ENCODE data around the gene SLC5A1. TPM values are rescaled to one million over a fixed set of nuclear protein-coding genes. Genes with fewer than 3 reads are reported as not detected.

Gene SLC5A1
- total RNA-seq, 1 experiment from 2014 or later: not detected

DNA sequence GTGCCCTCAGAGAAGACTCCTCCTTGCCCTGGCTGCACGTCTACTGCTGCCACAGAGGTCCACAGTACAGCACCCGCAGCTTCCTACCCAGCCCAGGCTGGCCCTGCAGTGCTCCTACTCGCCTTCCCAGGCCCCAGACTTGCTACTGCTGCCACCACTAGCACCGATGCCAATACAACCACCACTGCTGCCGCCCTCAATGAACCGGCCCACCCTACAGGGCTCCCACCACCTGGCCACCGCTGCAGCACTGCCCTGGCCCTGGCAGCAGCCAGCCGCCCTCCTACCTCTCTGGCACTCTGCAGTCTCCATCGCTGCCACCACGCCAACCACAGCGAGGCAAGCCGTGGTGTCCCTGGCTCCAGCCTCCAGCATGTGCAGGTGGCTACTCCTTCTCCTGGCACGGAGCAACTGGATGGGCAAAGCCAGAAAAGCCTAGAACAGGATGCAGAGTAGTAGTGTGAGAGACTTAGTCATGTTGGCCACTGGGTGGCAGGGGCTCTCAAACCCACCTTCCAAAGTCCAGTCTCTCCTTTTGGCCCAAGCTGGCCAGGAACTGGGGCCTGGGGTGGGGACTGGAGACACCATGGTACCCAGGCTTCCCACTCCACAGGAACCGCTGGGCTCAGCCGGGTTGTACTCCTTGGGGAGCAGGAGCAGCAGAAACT lies 76.6 kb downstream of the SLC5A1 start (continued):
- TF ChIP-seq, protein P1, sequence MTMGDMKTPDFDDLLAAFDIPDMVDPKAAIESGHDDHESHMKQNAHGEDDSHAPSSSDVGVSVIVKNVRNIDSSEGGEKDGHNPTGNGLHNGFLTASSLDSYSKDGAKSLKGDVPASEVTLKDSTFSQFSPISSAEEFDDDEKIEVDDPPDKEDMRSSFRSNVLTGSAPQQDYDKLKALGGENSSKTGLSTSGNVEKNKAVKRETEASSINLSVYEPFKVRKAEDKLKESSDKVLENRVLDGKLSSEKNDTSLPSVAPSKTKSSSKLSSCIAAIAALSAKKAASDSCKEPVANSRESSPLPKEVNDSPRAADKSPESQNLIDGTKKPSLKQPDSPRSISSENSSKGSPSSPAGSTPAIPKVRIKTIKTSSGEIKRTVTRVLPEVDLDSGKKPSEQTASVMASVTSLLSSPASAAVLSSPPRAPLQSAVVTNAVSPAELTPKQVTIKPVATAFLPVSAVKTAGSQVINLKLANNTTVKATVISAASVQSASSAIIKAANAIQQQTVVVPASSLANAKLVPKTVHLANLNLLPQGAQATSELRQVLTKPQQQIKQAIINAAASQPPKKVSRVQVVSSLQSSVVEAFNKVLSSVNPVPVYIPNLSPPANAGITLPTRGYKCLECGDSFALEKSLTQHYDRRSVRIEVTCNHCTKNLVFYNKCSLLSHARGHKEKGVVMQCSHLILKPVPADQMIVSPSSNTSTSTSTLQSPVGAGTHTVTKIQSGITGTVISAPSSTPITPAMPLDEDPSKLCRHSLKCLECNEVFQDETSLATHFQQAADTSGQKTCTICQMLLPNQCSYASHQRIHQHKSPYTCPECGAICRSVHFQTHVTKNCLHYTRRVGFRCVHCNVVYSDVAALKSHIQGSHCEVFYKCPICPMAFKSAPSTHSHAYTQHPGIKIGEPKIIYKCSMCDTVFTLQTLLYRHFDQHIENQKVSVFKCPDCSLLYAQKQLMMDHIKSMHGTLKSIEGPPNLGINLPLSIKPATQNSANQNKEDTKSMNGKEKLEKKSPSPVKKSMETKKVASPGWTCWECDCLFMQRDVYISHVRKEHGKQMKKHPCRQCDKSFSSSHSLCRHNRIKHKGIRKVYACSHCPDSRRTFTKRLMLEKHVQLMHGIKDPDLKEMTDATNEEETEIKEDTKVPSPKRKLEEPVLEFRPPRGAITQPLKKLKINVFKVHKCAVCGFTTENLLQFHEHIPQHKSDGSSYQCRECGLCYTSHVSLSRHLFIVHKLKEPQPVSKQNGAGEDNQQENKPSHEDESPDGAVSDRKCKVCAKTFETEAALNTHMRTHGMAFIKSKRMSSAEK (CRISPR knock-in tag; IDR thresholded peaks at IDR 0.05; ENCODE audit: borderline replicate concordance): no peak
- no peak for TF ChIP-seq EMX1 (CRISPR knock-in tag; IDR thresholded peaks at IDR 0.05)
- TF ChIP-seq FOXK1 (CRISPR knock-in tag; IDR thresholded peaks at IDR 0.05): no peak
- no peak for TF ChIP-seq NFATC4 (CRISPR knock-in tag; IDR thresholded peaks at IDR 0.05)
- no peak for TF ChIP-seq AR (CRISPR knock-in tag; IDR thresholded peaks at IDR 0.05)
- TF ChIP-seq ATF1 (CRISPR knock-in tag; IDR thresholded peaks at IDR 0.05): no peak

GRCh38 chr22:32120603-32121002 lies 77.5 kb downstream of the SLC5A1 start:
- H3K27me3 Mint-ChIP-seq (ENCODE audit: low read depth): no peaks in the 10 kb centered on the region
- TF ChIP-seq USF2 (CRISPR knock-in tag; IDR thresholded peaks at IDR 0.05) (no peak), NR2C2 (CRISPR knock-in tag; IDR thresholded peaks at IDR 0.05) (no peak), CREM (CRISPR knock-in tag; IDR thresholded peaks at IDR 0.05) (no peak)
- TF ChIP-seq, protein P2, sequence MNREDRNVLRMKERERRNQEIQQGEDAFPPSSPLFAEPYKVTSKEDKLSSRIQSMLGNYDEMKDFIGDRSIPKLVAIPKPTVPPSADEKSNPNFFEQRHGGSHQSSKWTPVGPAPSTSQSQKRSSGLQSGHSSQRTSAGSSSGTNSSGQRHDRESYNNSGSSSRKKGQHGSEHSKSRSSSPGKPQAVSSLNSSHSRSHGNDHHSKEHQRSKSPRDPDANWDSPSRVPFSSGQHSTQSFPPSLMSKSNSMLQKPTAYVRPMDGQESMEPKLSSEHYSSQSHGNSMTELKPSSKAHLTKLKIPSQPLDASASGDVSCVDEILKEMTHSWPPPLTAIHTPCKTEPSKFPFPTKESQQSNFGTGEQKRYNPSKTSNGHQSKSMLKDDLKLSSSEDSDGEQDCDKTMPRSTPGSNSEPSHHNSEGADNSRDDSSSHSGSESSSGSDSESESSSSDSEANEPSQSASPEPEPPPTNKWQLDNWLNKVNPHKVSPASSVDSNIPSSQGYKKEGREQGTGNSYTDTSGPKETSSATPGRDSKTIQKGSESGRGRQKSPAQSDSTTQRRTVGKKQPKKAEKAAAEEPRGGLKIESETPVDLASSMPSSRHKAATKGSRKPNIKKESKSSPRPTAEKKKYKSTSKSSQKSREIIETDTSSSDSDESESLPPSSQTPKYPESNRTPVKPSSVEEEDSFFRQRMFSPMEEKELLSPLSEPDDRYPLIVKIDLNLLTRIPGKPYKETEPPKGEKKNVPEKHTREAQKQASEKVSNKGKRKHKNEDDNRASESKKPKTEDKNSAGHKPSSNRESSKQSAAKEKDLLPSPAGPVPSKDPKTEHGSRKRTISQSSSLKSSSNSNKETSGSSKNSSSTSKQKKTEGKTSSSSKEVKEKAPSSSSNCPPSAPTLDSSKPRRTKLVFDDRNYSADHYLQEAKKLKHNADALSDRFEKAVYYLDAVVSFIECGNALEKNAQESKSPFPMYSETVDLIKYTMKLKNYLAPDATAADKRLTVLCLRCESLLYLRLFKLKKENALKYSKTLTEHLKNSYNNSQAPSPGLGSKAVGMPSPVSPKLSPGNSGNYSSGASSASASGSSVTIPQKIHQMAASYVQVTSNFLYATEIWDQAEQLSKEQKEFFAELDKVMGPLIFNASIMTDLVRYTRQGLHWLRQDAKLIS (CRISPR knock-in tag; IDR thresholded peaks at IDR 0.05; ENCODE audit: borderline replicate concordance): no peak
- ATAC-seq (no peak), DNase-seq (ENCODE audit: low spot score) (no peak)
- H3K4me3 Mint-ChIP-seq: no peak overlapping the region
- POLR2A ChIA-PET: no interaction called here
- H3K27ac Mint-ChIP-seq: no peak overlapping the region
- H3K9me3 Mint-ChIP-seq: peaks cover 6% of the 10 kb centered on the region
- no peaks in the 10 kb centered on the region for H3K36me3 Mint-ChIP-seq
- CTCF ChIA-PET: interaction anchor here (0.6 kb wide), 1 partner anchor 146 kb away, joined by 3 read pairs; no protein-coding TSS in a partner anchor
- peaks cover 7% of the 10 kb centered on the region for H3K4me1 Mint-ChIP-seq

DNA sequence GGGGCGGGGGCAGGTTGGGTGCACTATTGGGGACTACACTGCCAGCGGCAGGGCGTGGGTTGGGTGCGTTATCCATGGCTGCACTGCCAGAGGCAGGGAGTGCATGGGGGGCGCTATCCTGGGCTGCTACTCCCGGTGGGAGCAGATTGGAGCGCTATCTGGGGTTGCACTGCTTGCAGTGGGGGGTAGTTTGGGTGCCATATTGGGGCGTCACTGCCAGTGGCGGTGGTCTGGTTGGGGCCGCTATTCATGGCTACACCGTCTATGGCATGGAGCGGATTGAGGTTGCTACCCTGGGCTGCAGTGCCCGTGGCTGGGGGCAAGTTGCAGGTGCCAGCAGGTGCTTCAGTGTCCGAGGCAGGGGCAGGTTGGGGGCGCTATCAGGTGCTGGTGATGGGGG lies 79.8 kb downstream of the SLC5A1 start:
- H3K27me3 Mint-ChIP-seq (ENCODE audit: low read depth): no peaks in the 10 kb centered on the region
- H3K4me1 Mint-ChIP-seq: peaks cover 7% of the 10 kb centered on the region
- H3K9me3 Mint-ChIP-seq: peaks cover 6% of the 10 kb centered on the region
- TF ChIP-seq JUN (CRISPR knock-in tag; IDR thresholded peaks at IDR 0.05): no peak
- no peak for TF ChIP-seq MXD4 (CRISPR knock-in tag; IDR thresholded peaks at IDR 0.05; ENCODE audit: borderline replicate concordance)
- TF ChIP-seq, protein P3, sequence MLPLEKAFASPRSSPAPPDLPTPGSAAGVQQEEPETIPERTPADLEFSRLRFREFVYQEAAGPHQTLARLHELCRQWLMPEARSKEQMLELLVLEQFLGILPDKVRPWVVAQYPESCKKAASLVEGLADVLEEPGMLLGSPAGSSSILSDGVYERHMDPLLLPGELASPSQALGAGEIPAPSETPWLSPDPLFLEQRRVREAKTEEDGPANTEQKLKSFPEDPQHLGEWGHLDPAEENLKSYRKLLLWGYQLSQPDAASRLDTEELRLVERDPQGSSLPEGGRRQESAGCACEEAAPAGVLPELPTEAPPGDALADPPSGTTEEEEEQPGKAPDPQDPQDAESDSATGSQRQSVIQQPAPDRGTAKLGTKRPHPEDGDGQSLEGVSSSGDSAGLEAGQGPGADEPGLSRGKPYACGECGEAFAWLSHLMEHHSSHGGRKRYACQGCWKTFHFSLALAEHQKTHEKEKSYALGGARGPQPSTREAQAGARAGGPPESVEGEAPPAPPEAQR (CRISPR knock-in tag; IDR thresholded peaks at IDR 0.05): no peak
- no peaks in the 10 kb centered on the region for H3K36me3 Mint-ChIP-seq
- H3K27ac Mint-ChIP-seq: no peak overlapping the region
- no peak overlapping the region for H3K4me3 Mint-ChIP-seq
- ChIA-PET CTCF (interaction anchor here (0.6 to 1.7 kb wide), 4 partner anchors 118 to 237 kb away, joined by 3 to 6 read pairs (median 4); no protein-coding TSS in a partner anchor), POLR2A (no interaction called here)
- DNase-seq (ENCODE audit: low spot score): no peak
- no peak for ATAC-seq

Data from WTC11 (cell line).